Lower leg skin (tissue), 3 donors: ENCODE results near the gene LAYN.

Experiments used
- POLR2A ChIP-seq, 2 donors: fragments of 450-650 bp; IDR thresholded peaks; one replicate each; pipeline ENCODE4 v1.6.1; 2016 to 2017; ENCODE audit warnings: antibody characterized with exemption in 2 of 2, mild to moderate bottlenecking in 1 of 2, moderate library complexity in 1 of 2
- TF ChIP-seq, protein P1 (sequence below), 3 donors: fragments of 450-650 bp; IDR thresholded peaks; one replicate each; pipeline ENCODE4 v1.5.1; 2016; ENCODE audit warnings: antibody characterized with exemption in 3 of 3, mild to moderate bottlenecking in 3 of 3, moderate library complexity in 2 of 3

DNA sequence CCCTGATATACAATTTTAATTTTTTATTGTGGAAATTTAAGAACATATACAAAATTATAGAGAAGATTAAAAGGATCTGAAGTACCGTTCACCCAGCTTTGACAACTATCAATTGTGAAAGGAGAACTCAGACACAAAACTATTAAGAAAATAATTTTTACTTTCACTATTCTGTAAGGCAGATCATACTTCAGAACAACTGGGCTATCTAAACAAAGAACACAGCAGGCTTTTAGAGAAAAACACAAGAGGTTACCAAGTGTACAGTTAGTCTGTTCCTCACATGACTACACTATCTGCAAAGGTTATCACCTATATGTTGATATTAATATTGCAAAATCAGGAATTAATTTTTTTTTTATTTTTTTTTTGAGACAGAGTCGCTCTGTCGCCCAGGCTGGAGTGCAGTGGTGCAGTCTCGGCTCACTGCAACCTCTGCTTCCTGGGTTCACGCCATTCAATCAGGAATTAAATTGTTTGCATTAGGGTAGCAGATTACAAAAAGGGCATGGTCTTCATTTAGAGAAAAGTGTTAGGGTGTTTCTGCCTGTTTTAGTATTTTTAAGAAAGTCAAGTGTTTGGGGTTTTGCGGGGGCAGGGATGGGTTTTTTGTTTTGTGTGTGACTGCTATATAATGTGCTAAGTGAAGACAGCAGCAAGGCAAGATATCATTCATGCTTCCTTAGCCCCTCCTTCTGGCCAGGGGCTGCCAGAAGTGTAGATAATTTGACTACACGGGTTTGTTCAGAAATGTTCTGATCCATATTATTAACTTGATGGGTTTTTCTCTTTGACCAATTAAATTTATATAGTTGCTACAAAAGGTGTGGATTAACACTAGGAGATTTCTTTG lies 34.1 kb downstream of the LAYN start:
- TF ChIP-seq, protein P1, sequence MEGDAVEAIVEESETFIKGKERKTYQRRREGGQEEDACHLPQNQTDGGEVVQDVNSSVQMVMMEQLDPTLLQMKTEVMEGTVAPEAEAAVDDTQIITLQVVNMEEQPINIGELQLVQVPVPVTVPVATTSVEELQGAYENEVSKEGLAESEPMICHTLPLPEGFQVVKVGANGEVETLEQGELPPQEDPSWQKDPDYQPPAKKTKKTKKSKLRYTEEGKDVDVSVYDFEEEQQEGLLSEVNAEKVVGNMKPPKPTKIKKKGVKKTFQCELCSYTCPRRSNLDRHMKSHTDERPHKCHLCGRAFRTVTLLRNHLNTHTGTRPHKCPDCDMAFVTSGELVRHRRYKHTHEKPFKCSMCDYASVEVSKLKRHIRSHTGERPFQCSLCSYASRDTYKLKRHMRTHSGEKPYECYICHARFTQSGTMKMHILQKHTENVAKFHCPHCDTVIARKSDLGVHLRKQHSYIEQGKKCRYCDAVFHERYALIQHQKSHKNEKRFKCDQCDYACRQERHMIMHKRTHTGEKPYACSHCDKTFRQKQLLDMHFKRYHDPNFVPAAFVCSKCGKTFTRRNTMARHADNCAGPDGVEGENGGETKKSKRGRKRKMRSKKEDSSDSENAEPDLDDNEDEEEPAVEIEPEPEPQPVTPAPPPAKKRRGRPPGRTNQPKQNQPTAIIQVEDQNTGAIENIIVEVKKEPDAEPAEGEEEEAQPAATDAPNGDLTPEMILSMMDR (IDR thresholded peaks at IDR 0.05) = no peak
- TF ChIP-seq POLR2A (IDR thresholded peaks at IDR 0.05) = no peak
